Endodermal cell (in vitro differentiated cells): ENCODE results near the gene JMJD7. TPM values are rescaled to one million over a fixed set of nuclear protein-coding genes. Genes with fewer than 3 reads are reported as not detected.
A peak's percentile ranks its signal among the peaks of the same experiment; 100 is the strongest.

Experiments
- DNase-seq: peaks from one replicate; pipeline ENCODE4 v3.0.0-alpha.2; 2017
- H3K27ac ChIP-seq: 2 replicates; pipeline ENCODE4 v1.5.1; 2013; ENCODE audit warnings: mild to moderate bottlenecking, low read depth, low read length, moderate library complexity
- H3K27me3 ChIP-seq: 2 replicates; pipeline ENCODE4 v1.6.1; 2013; ENCODE audit warnings: mild to moderate bottlenecking, low read length, moderate library complexity; ENCODE audit not compliant: insufficient read depth, control insufficient read depth, poor library complexity, severe bottlenecking
- H3K36me3 ChIP-seq: 2 replicates; pipeline ENCODE4 v1.7.0; 2013; ENCODE audit warnings: mild to moderate bottlenecking, low read length, moderate library complexity; ENCODE audit not compliant: control insufficient read depth, insufficient read depth
- H3K4me1 ChIP-seq: one replicate; pipeline ENCODE4 v1.7.0; 2013; ENCODE audit warnings: low read length; ENCODE audit not compliant: control insufficient read depth, insufficient read depth
- H3K4me3 ChIP-seq: 2 replicates; pipeline ENCODE4 v1.5.1; 2013; ENCODE audit warnings: mild to moderate bottlenecking, low read length, moderate library complexity
- H3K9ac ChIP-seq: 2 replicates; pipeline ENCODE4 v1.6.1; 2013; ENCODE audit warnings: mild to moderate bottlenecking, low read length, moderate library complexity; ENCODE audit not compliant: poor library complexity, severe bottlenecking; ENCODE audit errors: extremely low read depth
- H3K9me3 ChIP-seq: 2 replicates; pipeline ENCODE4 v1.6.1; 2013; ENCODE audit warnings: mild to moderate bottlenecking, low read length, moderate library complexity; ENCODE audit not compliant: control insufficient read depth
- H3K27ac Mint-ChIP-seq: 2 replicates; pipeline ENCODE4 v1.8.0; 2020; ENCODE audit warnings: mixed read lengths
- H3K27me3 Mint-ChIP-seq: 2 replicates; pipeline ENCODE4 v1.8.0; 2021; ENCODE audit warnings: mild to moderate bottlenecking, mixed read lengths; ENCODE audit not compliant: insufficient read depth
- H3K36me3 Mint-ChIP-seq: 2 replicates; pipeline ENCODE4 v1.8.0; 2020; ENCODE audit warnings: low read depth, mixed read lengths
- H3K4me1 Mint-ChIP-seq: 2 replicates; pipeline ENCODE4 v1.8.0; 2020; ENCODE audit warnings: mixed read lengths
- H3K4me3 Mint-ChIP-seq: 2 replicates; pipeline ENCODE4 v1.8.0; 2020; ENCODE audit warnings: mild to moderate bottlenecking, moderate library complexity, mixed read lengths
- H3K9me3 Mint-ChIP-seq: 2 replicates; pipeline ENCODE4 v1.8.0; 2020; ENCODE audit warnings: mild to moderate bottlenecking, mixed read lengths
- CTCF ChIP-seq: fragments of 200-600 bp; sonication (generic); conservative IDR thresholded peaks from 2 replicates; pipeline ENCODE4 v1.5.0; 2021; ENCODE audit warnings: antibody characterized with exemption, mild to moderate bottlenecking
- WGBS, 2 experiments: methylation state at CpG; one replicate each; pipeline versions ENCODE4 v1.1.5 to v1.1.7; 2013; ENCODE audit warnings: missing lambda C conversion rate in 2 of 2, mixed read lengths in 1 of 2; ENCODE audit not compliant: insufficient coverage in 1 of 2, insufficient read length in 1 of 2; 5-methylcytosine and 5-hydroxymethylcytosine counted together
- total RNA-seq, 2 donors: library from RNA; stranded (reverse); fragmentation: NEBNext Ultra II Directional in 1 of 2; extraction: Animal tissue kit (Norgen Biotek cat#: 25700) in 1 of 2; gene quantifications; 2 replicates in 1 of 2; 3 replicates in 1 of 2; pipeline ENCODE4 v1.2.1, GENCODE V29; 2021

The JMJD7 gene
- total RNA-seq, 2 donors from 2014 or later: 18.4 to 22.1 TPM

GRCh38 chr15:41856716-41857115, 28.8 kb downstream of the JMJD7 start:
- Histone ChIP-seq H3K4me3 (no peak overlapping the region), H3K4me1 (no peaks in the 10 kb centered on the region), H3K9me3 (no peaks in the 10 kb centered on the region), H3K36me3 (no peaks in the 10 kb centered on the region), H3K27ac (no peak overlapping the region), H3K9ac (no peak overlapping the region), H3K27me3 (no peaks in the 10 kb centered on the region)
- Mint-ChIP-seq H3K36me3 (no peaks in the 10 kb centered on the region), H3K9me3 (no peaks in the 10 kb centered on the region), H3K27ac (no peak overlapping the region), H3K27me3 (no peaks in the 10 kb centered on the region), H3K4me3 (no peak overlapping the region), H3K4me1 (peaks cover 5% of the 10 kb centered on the region)
- no peak for DNase-seq
- 92 to 93% methylated on average over 4 to 12 of the region's 12 CpGs for WGBS, 2 experiments
- TF ChIP-seq CTCF: no peak

GRCh38 chr15:41857316-41857715, 29.4 kb downstream of the JMJD7 start:
- H3K36me3 ChIP-seq: no peaks in the 10 kb centered on the region
- no peak overlapping the region for H3K27ac Mint-ChIP-seq
- H3K4me1 Mint-ChIP-seq: peaks cover 5% of the 10 kb centered on the region
- H3K4me3 ChIP-seq: no peak overlapping the region
- no peak for DNase-seq
- no peaks in the 10 kb centered on the region for H3K4me1 ChIP-seq
- no peaks in the 10 kb centered on the region for H3K36me3 Mint-ChIP-seq
- H3K9ac ChIP-seq: no peak overlapping the region
- no peaks in the 10 kb centered on the region for H3K9me3 Mint-ChIP-seq
- H3K4me3 Mint-ChIP-seq: no peak overlapping the region
- no peak for TF ChIP-seq CTCF
- H3K27ac ChIP-seq: no peak overlapping the region
- 92 to 94% methylated on average over 6 to 9 of the region's 9 CpGs for WGBS, 2 experiments
- H3K9me3 ChIP-seq: no peaks in the 10 kb centered on the region
- H3K27me3 Mint-ChIP-seq: no peaks in the 10 kb centered on the region
- no peaks in the 10 kb centered on the region for H3K27me3 ChIP-seq

GRCh38 chr15:41858756-41859155, 30.9 kb downstream of the JMJD7 start:
- H3K27ac Mint-ChIP-seq: no peak overlapping the region
- no peaks in the 10 kb centered on the region for H3K9me3 Mint-ChIP-seq
- Histone ChIP-seq H3K4me3 (no peak overlapping the region), H3K27ac (no peak overlapping the region), H3K4me1 (no peaks in the 10 kb centered on the region), H3K9me3 (no peaks in the 10 kb centered on the region), H3K27me3 (no peaks in the 10 kb centered on the region), H3K36me3 (no peaks in the 10 kb centered on the region), H3K9ac (no peak overlapping the region)
- DNase-seq: no peak
- no peaks in the 10 kb centered on the region for H3K36me3 Mint-ChIP-seq
- H3K4me3 Mint-ChIP-seq: no peak overlapping the region
- H3K4me1 Mint-ChIP-seq: peaks cover 5% of the 10 kb centered on the region
- peak; percentile 53 for TF ChIP-seq CTCF
- H3K27me3 Mint-ChIP-seq: no peaks in the 10 kb centered on the region
- WGBS, 2 experiments: 95% methylated on average over 14 to 15 of the region's 15 CpGs
